HG03159 (cell line): ENCODE results near the gene NDUFA7.
A peak's percentile ranks its signal among the peaks of the same experiment; 100 is the strongest.
"Not testable (repeated sequence)": the region's sequence is repeated elsewhere in the genome, so short reads cannot be mapped to it uniquely, and the experiment has no call there.

Experiments
- ATAC-seq: cut with Tn5 transposase; IDR thresholded peaks from one replicate; pipeline ENCODE4 v1.9.1; 2021; ENCODE audit warnings: mild to moderate bottlenecking, moderate library complexity; ENCODE audit not compliant: unreplicated experiment

The NDUFA7 gene

GRCh38 chr19:8321067-8321985 lies at the start of gene NDUFA7, which contains the start of gene RPS28:
Gene NDUFA7 (minus strand): TSS chr19:8321375. CDS start chr19:8321358, 17 bp downstream.
Gene RPS28 (plus strand): TSS chr19:8321496. CDS start chr19:8321531, 35 bp downstream.
- ATAC-seq: peak; percentile 85

GRCh38 chr19:8370176-8371010 lies 49.2 kb upstream of the NDUFA7 start:
- ATAC-seq: no peak

- no peak for ATAC-seq
Measured at GRCh38 chr19:8367327-8368001, 46.3 kb upstream of the NDUFA7 start.

GRCh38 chr19:8366961-8367326 lies 45.8 kb upstream of the NDUFA7 start:
- no peak for ATAC-seq

- ATAC-seq: no peak
Measured at GRCh38 chr19:8366121-8366581, 45.0 kb upstream of the NDUFA7 start.

- no peak for ATAC-seq
Measured at GRCh38 chr19:8363803-8364771, 42.9 kb upstream of the NDUFA7 start, which contains the start of gene ANGPTL4. Gene ANGPTL4 (plus strand): TSS chr19:8364155. CDS start chr19:8364322, 167 bp downstream.

GRCh38 chr19:8361921-8362793 lies 41.0 kb upstream of the NDUFA7 start:
- ATAC-seq: no peak

- no peak for ATAC-seq
Measured at GRCh38 chr19:8360196-8360595, 39.0 kb upstream of the NDUFA7 start.

- ATAC-seq: no peak
Measured at GRCh38 chr19:8358948-8359347, 37.8 kb upstream of the NDUFA7 start.

- no peak for ATAC-seq
Measured at GRCh38 chr19:8357007-8357521, 35.9 kb upstream of the NDUFA7 start.

GRCh38 chr19:8355631-8356402 lies 34.6 kb upstream of the NDUFA7 start:
- no peak for ATAC-seq

GRCh38 chr19:8352845-8353244 lies 31.7 kb upstream of the NDUFA7 start:
- ATAC-seq: not testable (repeated sequence)

GRCh38 chr19:8352134-8352827 lies 31.1 kb upstream of the NDUFA7 start:
- ATAC-seq: no peak

- not testable (repeated sequence) for ATAC-seq
Measured at GRCh38 chr19:8349629-8350372, 28.6 kb upstream of the NDUFA7 start.

- no peak for ATAC-seq
Measured at GRCh38 chr19:8343483-8343844, 22.3 kb upstream of the NDUFA7 start.

GRCh38 chr19:8342684-8343482 lies 21.7 kb upstream of the NDUFA7 start, which contains the start of gene KANK3:
Gene KANK3 (minus strand): TSS chr19:8343262. CDS start chr19:8337828, 5,434 bp downstream.
- peak; percentile 94 for ATAC-seq
